ENCODE results near the gene NTSR2.

The NTSR2 gene

GRCh38 chr2:11639503-11639902, 30.5 kb downstream of the NTSR2 start:
- H3K36me3 ChIP-seq: no peaks in the 10 kb centered on the region
- H3K4me3 ChIP-seq (ENCODE audit: low read depth, low read length): no peak overlapping the region
- no peak overlapping the region for H3K27ac ChIP-seq
- TF ChIP-seq, protein P1, sequence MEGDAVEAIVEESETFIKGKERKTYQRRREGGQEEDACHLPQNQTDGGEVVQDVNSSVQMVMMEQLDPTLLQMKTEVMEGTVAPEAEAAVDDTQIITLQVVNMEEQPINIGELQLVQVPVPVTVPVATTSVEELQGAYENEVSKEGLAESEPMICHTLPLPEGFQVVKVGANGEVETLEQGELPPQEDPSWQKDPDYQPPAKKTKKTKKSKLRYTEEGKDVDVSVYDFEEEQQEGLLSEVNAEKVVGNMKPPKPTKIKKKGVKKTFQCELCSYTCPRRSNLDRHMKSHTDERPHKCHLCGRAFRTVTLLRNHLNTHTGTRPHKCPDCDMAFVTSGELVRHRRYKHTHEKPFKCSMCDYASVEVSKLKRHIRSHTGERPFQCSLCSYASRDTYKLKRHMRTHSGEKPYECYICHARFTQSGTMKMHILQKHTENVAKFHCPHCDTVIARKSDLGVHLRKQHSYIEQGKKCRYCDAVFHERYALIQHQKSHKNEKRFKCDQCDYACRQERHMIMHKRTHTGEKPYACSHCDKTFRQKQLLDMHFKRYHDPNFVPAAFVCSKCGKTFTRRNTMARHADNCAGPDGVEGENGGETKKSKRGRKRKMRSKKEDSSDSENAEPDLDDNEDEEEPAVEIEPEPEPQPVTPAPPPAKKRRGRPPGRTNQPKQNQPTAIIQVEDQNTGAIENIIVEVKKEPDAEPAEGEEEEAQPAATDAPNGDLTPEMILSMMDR (IDR thresholded peaks at IDR 0.05; ENCODE audit: low read depth, low read length): no peak
- DNase-seq: no peak
- H3K9me3 ChIP-seq (ENCODE audit: severe bottlenecking): no peaks in the 10 kb centered on the region
- H3K27me3 ChIP-seq (ENCODE audit: insufficient read depth, low read depth, severe bottlenecking): no peaks in the 10 kb centered on the region

DNA sequence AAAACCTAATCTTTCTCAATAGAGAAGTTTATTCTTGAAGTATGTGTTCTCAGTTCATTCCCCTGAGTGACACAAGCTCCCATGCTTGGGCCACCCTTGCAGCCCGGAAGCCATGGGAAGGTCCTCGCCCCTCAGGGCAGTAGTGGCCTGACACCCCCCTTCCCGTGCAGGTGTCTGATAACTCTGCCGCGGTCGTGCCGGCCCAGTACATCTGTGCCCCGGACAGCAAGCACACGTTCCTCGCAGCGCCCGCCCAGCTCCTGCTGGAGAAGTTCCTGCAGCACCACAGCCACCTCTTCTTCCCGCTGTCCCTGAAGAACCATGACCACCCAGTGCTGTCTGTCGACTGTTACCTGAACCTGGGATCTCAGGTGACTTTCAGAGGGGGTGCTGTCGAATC, 32.4 kb downstream of the NTSR2 start:
- no peaks in the 10 kb centered on the region for H3K27me3 ChIP-seq (ENCODE audit: insufficient read depth, low read depth, severe bottlenecking)
- TF ChIP-seq, protein P1 (IDR thresholded peaks at IDR 0.05; ENCODE audit: low read depth, low read length): no peak
- H3K9me3 ChIP-seq (ENCODE audit: severe bottlenecking): no peaks in the 10 kb centered on the region
- DNase-seq: no peak
- no peak overlapping the region for H3K27ac ChIP-seq
- no peaks in the 10 kb centered on the region for H3K36me3 ChIP-seq
- H3K4me3 ChIP-seq (ENCODE audit: low read depth, low read length): no peak overlapping the region

GRCh38 chr2:11636593-11637295, 33.3 kb downstream of the NTSR2 start:
- no peak for DNase-seq
- Histone ChIP-seq H3K9me3 (ENCODE audit: severe bottlenecking) (peaks cover under 1% of the 10 kb centered on the region), H3K36me3 (peaks cover 1% of the 10 kb centered on the region; the same call in 1 of the 2 replicates), H3K4me3 (ENCODE audit: low read depth, low read length) (no peak overlapping the region), H3K27ac (no peak overlapping the region), H3K27me3 (ENCODE audit: insufficient read depth, low read depth, severe bottlenecking) (no peaks in the 10 kb centered on the region)
- TF ChIP-seq, protein P1 (IDR thresholded peaks at IDR 0.05; ENCODE audit: low read depth, low read length): no peak

DNA sequence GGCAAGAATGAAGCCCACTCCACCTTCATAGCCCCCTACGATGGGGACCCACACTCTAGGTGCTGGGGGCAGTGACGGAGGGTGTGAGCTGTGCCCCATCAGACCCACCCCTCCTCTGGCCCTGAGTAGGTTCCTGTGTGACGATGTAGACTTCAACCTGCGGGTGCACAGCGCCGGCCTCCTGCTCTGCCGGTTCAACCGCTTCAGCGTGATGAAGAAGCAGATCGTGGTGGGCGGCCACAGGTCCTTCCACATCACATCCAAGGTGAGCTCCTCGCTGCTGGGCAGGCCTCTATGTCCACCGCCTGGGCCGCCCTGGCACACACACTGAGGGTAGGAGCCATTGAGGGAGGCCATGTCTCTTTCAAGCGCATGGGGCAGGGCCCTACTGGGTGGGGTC, 34.9 kb downstream of the NTSR2 start:
- Histone ChIP-seq H3K27ac (no peak overlapping the region), H3K27me3 (ENCODE audit: insufficient read depth, low read depth, severe bottlenecking) (no peaks in the 10 kb centered on the region), H3K9me3 (ENCODE audit: severe bottlenecking) (peaks cover 3% of the 10 kb centered on the region), H3K36me3 (peaks cover 2% of the 10 kb centered on the region), H3K4me3 (ENCODE audit: low read depth, low read length) (no peak overlapping the region)
- no peak for DNase-seq
- TF ChIP-seq, protein P1 (IDR thresholded peaks at IDR 0.05; ENCODE audit: low read depth, low read length): no peak

DNA sequence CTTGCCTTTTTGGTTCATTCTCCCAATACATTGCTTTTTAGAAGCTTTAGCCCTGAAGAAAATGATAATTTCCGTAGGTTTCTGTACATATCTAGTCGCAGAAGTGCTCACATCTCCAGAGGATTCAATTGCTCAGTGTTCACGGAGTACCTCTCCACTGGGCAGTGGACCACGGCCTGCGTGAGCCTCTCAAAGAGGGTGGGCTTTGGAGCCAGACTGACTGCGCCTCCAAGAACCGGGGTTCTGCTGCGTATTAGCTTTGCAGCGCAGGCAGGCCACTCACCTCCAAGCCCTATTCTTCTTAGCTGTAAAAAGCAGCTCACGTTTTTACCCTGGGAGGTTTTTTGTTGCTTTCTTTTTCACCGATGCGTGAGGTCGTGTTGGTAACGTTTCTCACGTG, 35.4 kb downstream of the NTSR2 start:
- H3K9me3 ChIP-seq (ENCODE audit: severe bottlenecking): peaks cover 3% of the 10 kb centered on the region
- TF ChIP-seq, protein P1 (IDR thresholded peaks at IDR 0.05; ENCODE audit: low read depth, low read length): no peak
- H3K27me3 ChIP-seq (ENCODE audit: insufficient read depth, low read depth, severe bottlenecking): no peaks in the 10 kb centered on the region
- H3K36me3 ChIP-seq: peaks cover 2% of the 10 kb centered on the region
- H3K4me3 ChIP-seq (ENCODE audit: low read depth, low read length): no peak overlapping the region
- DNase-seq: no peak
- no peak overlapping the region for H3K27ac ChIP-seq
